A673 (cell line): ENCODE data around the gene SLC41A3. TPM values are rescaled to one million over a fixed set of nuclear protein-coding genes. Genes with fewer than 3 reads are reported as not detected.

Source experiments
- BruUV-seq: library from RNA; stranded (reverse); fragments of 400-500 nt; replicated peaks from 2 replicates; lab custom pipeline; 2021; lab: Mats Ljungman, UMichigan
- CTCF ChIA-PET: fragments of 300-600 bp; sonication (Branson Sonifier 250); formaldehyde crosslinking; loops from one replicate; lab custom pipeline; 2022; ENCODE audit warnings: antibody characterized with exemption; lab: Charles Lee
- POLR2A ChIA-PET: fragments of 300-600 bp; sonication (Branson Sonifier 250); formaldehyde crosslinking; loops from one replicate; lab custom pipeline; 2022; ENCODE audit warnings: antibody characterized with exemption; ENCODE audit not compliant: low non-redundant PET; lab: Charles Lee
- DNase-seq: peaks from one replicate; pipeline ENCODE4 v3.0.0-alpha.2; 2015; ENCODE audit warnings: low spot score
- H3K27ac ChIP-seq: fragments of 200-600 bp; sonication (generic); 2 replicates; pipeline ENCODE4 v1.5.1; 2016; ENCODE audit warnings: mixed run types, low read depth, mild to moderate bottlenecking, mixed read lengths, antibody characterized with exemption, low read length; ENCODE audit not compliant: poor library complexity, severe bottlenecking
- H3K27me3 ChIP-seq: fragments of 200-600 bp; sonication (generic); replicated peaks from 2 replicates; pipeline ENCODE4 v1.6.1; 2017; ENCODE audit warnings: mixed run types, low read depth, mild to moderate bottlenecking, mixed read lengths, antibody characterized with exemption, low read length; ENCODE audit not compliant: insufficient read depth, poor library complexity
- H3K36me3 ChIP-seq: fragments of 200-600 bp; sonication (generic); 2 replicates; pipeline ENCODE4 v1.6.1; 2016; ENCODE audit warnings: mixed run types, mild to moderate bottlenecking, mixed read lengths, antibody characterized with exemption, low read length; ENCODE audit not compliant: insufficient read depth, poor library complexity, severe bottlenecking
- H3K4me1 ChIP-seq: fragments of 200-600 bp; sonication (generic); 2 replicates; pipeline ENCODE4 v1.6.1; 2017; ENCODE audit warnings: mixed run types, mild to moderate bottlenecking, mixed read lengths, antibody characterized with exemption, low read length; ENCODE audit not compliant: insufficient read depth, poor library complexity, severe bottlenecking
- H3K4me3 ChIP-seq: fragments of 200-600 bp; sonication (generic); 2 replicates; pipeline ENCODE4 v1.5.1; 2016; ENCODE audit warnings: low read depth, mixed run types, mild to moderate bottlenecking, mixed read lengths, low read length; ENCODE audit not compliant: poor library complexity, severe bottlenecking
- H3K9me3 ChIP-seq: fragments of 200-600 bp; sonication (generic); 2 replicates; pipeline ENCODE4 v1.6.1; 2016; ENCODE audit warnings: mixed run types, low read depth, mild to moderate bottlenecking, mixed read lengths, antibody characterized with exemption, low read length; ENCODE audit not compliant: poor library complexity, severe bottlenecking
- CTCF ChIP-seq: fragments of 300-800, 200-600 bp; sonication (generic); conservative IDR thresholded peaks from 2 replicates; pipeline ENCODE4 v1.5.1; 2017; ENCODE audit warnings: low read depth, mild to moderate bottlenecking, antibody characterized with exemption, low read length, moderate library complexity, mixed read lengths
- EZH2 ChIP-seq: fragments of 200-600 bp; sonication (generic); IDR thresholded peaks from 2 replicates; pipeline ENCODE4 v1.6.1; 2017; ENCODE audit warnings: borderline replicate concordance, low read depth, mild to moderate bottlenecking, mixed read lengths, antibody characterized with exemption, low read length; ENCODE audit not compliant: poor library complexity, severe bottlenecking
- intact Hi-C: fragments of 100-400 bp; cut with micrococcal nuclease; formaldehyde crosslinking; loops from one replicate; pipeline ENCODE4 v1.10.0; 2022; ENCODE audit not compliant: unreplicated experiment
- total RNA-seq: library from RNA; stranded (reverse); gene quantifications from 2 replicates; pipeline ENCODE4 v1.2.3, GENCODE V29; 2021

SLC41A3 gene
- total RNA-seq, 1 experiment from 2014 or later, result 56.5 TPM

GRCh38 chr3:126031981-126032471 is 51.9 kb downstream of the SLC41A3 start:
- Histone ChIP-seq H3K4me3 (no peak overlapping the region), H3K27me3 (no peaks in the 10 kb centered on the region), H3K27ac (no peak overlapping the region), H3K36me3 (no peaks in the 10 kb centered on the region), H3K4me1 (peaks cover 4% of the 10 kb centered on the region), H3K9me3 (peaks cover 18% of the 10 kb centered on the region)
- no TSS peak for BruUV-seq
- ChIA-PET CTCF (no interaction called here), POLR2A (no interaction called here)
- intact Hi-C loops, result no loop called here
- no peak for DNase-seq
- TF ChIP-seq CTCF (no peak), EZH2 (no peak)

GRCh38 chr3:126030455-126030854 is 53.5 kb downstream of the SLC41A3 start:
- ChIA-PET POLR2A (no interaction called here), CTCF (no interaction called here)
- Histone ChIP-seq H3K36me3 (no peaks in the 10 kb centered on the region), H3K9me3 (peaks cover 18% of the 10 kb centered on the region), H3K27ac (no peak overlapping the region), H3K27me3 (no peaks in the 10 kb centered on the region), H3K4me1 (peaks cover 4% of the 10 kb centered on the region), H3K4me3 (no peak overlapping the region)
- no peak for TF ChIP-seq CTCF
- TF ChIP-seq EZH2, result no peak
- no peak for DNase-seq
- intact Hi-C loops, result no loop called here
- no TSS peak for BruUV-seq

- H3K36me3 ChIP-seq, result no peaks in the 10 kb centered on the region
- BruUV-seq, result no TSS peak
- H3K27ac ChIP-seq, result no peak overlapping the region
- ChIA-PET CTCF (no interaction called here), POLR2A (no interaction called here)
- no peaks in the 10 kb centered on the region for H3K27me3 ChIP-seq
- H3K9me3 ChIP-seq, result peaks cover 18% of the 10 kb centered on the region
- peaks cover 4% of the 10 kb centered on the region for H3K4me1 ChIP-seq
- no peak overlapping the region for H3K4me3 ChIP-seq
- TF ChIP-seq EZH2, result no peak
- TF ChIP-seq CTCF, result no peak
- DNase-seq, result peak; percentile 95
- intact Hi-C loops, result no loop called here
These were observed 54.7 kb downstream of the SLC41A3 start for GRCh38 chr3:126029241-126029640.
